Activated CD8-positive, alpha-beta T cell treated with anti-CD3 and anti-CD28 coated beads for 36 hours (primary cell): Measurements from ENCODE around the gene ZNF597. TPM values are rescaled to one million over a fixed set of nuclear protein-coding genes. Genes with fewer than 3 reads are reported as not detected.
A peak's percentile ranks its signal among the peaks of the same experiment; 100 is the strongest.

Experiments used
- ATAC-seq: fragments of 200-7000 bp; cut with Tn5 transposase; one replicate; pipeline ENCODE4 v1.10.0; 2021; ENCODE audit warnings: mild to moderate bottlenecking, moderate library complexity
- CTCF ChIA-PET: fragments of 350-600 bp; sonication (Branson Sonifier 250); formaldehyde crosslinking; loops from one replicate; lab custom pipeline; 2021; ENCODE audit warnings: antibody characterized with exemption; lab: Charles Lee
- POLR2A ChIA-PET: fragments of 350-600 bp; sonication (Branson Sonifier 250); formaldehyde crosslinking; loops from one replicate; lab custom pipeline; 2021; ENCODE audit warnings: antibody characterized with exemption; lab: Charles Lee
- DNase-seq: peaks from one replicate; pipeline ENCODE4 v3.0.0-alpha.2; 2020
- H3K27ac Mint-ChIP-seq: one replicate; pipeline ENCODE4 v1.8.0; 2021; ENCODE audit warnings: mild to moderate bottlenecking, mixed read lengths
- H3K27me3 Mint-ChIP-seq: one replicate; pipeline ENCODE4 v1.8.0; 2021; ENCODE audit warnings: mixed read lengths
- H3K36me3 Mint-ChIP-seq: one replicate; pipeline ENCODE4 v1.8.0; 2021; ENCODE audit warnings: low read depth, mixed read lengths
- H3K4me1 Mint-ChIP-seq: one replicate; pipeline ENCODE4 v1.8.0; 2021; ENCODE audit warnings: low read depth, mixed read lengths
- H3K4me3 Mint-ChIP-seq: one replicate; pipeline ENCODE4 v1.8.0; 2021; ENCODE audit warnings: mild to moderate bottlenecking, moderate library complexity, mixed read lengths
- H3K9me3 Mint-ChIP-seq: one replicate; pipeline ENCODE4 v1.8.0; 2021; ENCODE audit warnings: mixed read lengths
- intact Hi-C: fragments of 100-400 bp; cut with micrococcal nuclease; formaldehyde crosslinking; loops from one replicate; pipeline ENCODE4 v1.10.0; 2022
- total RNA-seq, 2 experiments: library from RNA; stranded (reverse); gene quantifications; one replicate each; pipeline ENCODE4 v1.2.3, GENCODE V29; 2021
- TF ChIP-seq, protein P1 (sequence below): fragments of 200-600 bp; IDR thresholded peaks from one replicate; pipeline ENCODE4 v1.8.0; 2022; ENCODE audit warnings: antibody characterized with exemption, mild to moderate bottlenecking

Gene ZNF597
- total RNA-seq, 2 experiments from 2014 or later = 1.6 to 1.8 TPM

- no peaks in the 10 kb centered on the region for H3K9me3 Mint-ChIP-seq
- ATAC-seq = no peak
- H3K27ac Mint-ChIP-seq = no peak overlapping the region
- no peak for DNase-seq
- POLR2A ChIA-PET = interaction anchor here (0.9 kb wide), 1 partner anchor 15 kb away, joined by 3 read pairs; no protein-coding TSS in a partner anchor
- peaks cover 8% of the 10 kb centered on the region for H3K4me1 Mint-ChIP-seq
- CTCF ChIA-PET = no interaction called here
- H3K36me3 Mint-ChIP-seq = peaks cover 23% of the 10 kb centered on the region
- no peak overlapping the region for H3K4me3 Mint-ChIP-seq
- no peaks in the 10 kb centered on the region for H3K27me3 Mint-ChIP-seq
- intact Hi-C loops = no loop called here
- TF ChIP-seq, protein P1, sequence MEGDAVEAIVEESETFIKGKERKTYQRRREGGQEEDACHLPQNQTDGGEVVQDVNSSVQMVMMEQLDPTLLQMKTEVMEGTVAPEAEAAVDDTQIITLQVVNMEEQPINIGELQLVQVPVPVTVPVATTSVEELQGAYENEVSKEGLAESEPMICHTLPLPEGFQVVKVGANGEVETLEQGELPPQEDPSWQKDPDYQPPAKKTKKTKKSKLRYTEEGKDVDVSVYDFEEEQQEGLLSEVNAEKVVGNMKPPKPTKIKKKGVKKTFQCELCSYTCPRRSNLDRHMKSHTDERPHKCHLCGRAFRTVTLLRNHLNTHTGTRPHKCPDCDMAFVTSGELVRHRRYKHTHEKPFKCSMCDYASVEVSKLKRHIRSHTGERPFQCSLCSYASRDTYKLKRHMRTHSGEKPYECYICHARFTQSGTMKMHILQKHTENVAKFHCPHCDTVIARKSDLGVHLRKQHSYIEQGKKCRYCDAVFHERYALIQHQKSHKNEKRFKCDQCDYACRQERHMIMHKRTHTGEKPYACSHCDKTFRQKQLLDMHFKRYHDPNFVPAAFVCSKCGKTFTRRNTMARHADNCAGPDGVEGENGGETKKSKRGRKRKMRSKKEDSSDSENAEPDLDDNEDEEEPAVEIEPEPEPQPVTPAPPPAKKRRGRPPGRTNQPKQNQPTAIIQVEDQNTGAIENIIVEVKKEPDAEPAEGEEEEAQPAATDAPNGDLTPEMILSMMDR = no peak
Observed at GRCh38 chr16:3484318-3485096, 41.2 kb upstream of the ZNF597 start.

DNA sequence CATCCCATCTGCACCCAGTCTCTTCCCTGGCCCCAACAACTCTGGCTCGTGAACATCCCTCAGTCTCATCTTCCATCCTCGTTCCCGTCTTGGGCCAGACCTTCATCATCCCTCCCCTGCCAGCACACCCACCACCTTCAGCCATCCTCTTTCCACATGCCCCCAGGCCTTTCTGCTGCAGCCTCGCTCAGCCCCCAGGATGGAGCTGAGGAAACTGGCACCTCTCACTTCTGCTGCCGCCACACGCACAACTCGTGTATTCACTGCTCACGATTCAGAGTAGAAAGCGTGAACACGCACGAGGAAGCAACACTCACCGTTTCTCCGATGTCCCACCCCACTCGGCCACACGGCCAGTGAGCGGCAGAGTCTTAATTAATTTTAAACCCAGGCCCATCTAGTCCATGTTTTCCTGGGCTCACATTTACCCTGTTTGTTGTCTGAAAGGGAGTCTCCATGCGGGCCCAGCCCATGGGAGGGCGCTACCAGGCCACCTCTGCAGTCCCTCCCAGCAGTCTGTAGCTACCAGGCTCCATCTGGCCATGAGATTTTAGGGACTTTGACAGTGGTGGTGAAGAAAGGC lies 39.4 kb upstream of the ZNF597 start:
- ChIA-PET POLR2A (no interaction called here), CTCF (no interaction called here)
- no peak overlapping the region for H3K4me3 Mint-ChIP-seq
- TF ChIP-seq, protein P1 = no peak
- H3K36me3 Mint-ChIP-seq = peaks cover 31% of the 10 kb centered on the region
- H3K9me3 Mint-ChIP-seq = no peaks in the 10 kb centered on the region
- no peak for DNase-seq
- intact Hi-C loops = no loop called here
- no peaks in the 10 kb centered on the region for H3K27me3 Mint-ChIP-seq
- H3K4me1 Mint-ChIP-seq = peaks cover 13% of the 10 kb centered on the region
- H3K27ac Mint-ChIP-seq = peak overlapping the region; percentile 16
- ATAC-seq = no peak

DNA sequence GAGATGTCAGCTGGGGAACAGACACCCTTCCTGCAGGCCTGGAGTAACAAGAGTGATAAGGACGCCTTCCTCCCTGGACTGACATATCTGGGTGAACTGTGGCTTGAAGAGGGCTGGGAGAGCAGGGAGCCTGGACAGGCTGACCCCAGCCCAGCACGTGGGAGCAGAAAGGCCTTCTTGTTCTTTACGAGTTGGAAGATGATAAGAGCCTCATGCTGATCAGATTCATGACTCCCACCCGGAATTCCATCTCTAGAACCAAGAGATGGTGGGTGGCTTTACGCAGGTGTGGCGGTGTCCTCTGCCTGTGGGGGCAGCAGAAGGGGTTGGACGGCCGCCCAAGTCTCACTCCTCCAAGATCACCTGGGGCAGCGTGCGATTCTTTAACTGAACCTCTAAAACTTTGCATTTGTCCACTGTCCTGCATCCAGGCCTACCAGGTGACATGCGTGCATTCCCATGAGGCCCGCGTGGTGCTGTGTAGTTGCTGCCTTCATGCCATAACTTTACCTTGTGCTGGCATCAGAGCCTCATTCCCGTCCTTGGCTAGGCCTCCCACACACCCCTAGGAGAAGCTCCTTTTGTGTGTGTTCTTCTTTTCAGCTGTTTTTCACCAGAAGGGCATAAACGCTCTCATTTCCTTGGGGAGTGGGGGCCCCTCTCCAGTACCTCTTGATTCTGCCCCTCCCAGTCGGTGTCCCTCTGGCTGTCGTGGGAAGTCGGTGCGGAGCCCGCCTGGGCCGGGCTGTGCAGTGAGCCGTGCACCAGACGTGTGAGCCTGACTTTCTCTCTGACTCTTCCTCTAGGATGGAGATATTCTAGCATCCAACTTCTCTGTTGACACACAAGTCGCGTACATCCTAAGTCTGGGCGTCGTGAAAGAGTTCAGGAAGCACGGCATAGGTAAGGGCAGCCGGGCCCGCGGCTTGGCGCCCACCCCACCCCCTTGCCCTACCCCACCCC lies 38.7 kb upstream of the ZNF597 start:
- no peaks in the 10 kb centered on the region for H3K27me3 Mint-ChIP-seq
- H3K4me3 Mint-ChIP-seq = no peak overlapping the region
- ATAC-seq = no peak
- intact Hi-C loops = no loop called here
- H3K4me1 Mint-ChIP-seq = peaks cover 13% of the 10 kb centered on the region
- peak overlapping the region; percentile 38 for H3K27ac Mint-ChIP-seq
- no peaks in the 10 kb centered on the region for H3K9me3 Mint-ChIP-seq
- TF ChIP-seq, protein P1 = no peak
- no peak for DNase-seq
- ChIA-PET POLR2A (no interaction called here), CTCF (no interaction called here)
- peaks cover 31% of the 10 kb centered on the region for H3K36me3 Mint-ChIP-seq

DNA sequence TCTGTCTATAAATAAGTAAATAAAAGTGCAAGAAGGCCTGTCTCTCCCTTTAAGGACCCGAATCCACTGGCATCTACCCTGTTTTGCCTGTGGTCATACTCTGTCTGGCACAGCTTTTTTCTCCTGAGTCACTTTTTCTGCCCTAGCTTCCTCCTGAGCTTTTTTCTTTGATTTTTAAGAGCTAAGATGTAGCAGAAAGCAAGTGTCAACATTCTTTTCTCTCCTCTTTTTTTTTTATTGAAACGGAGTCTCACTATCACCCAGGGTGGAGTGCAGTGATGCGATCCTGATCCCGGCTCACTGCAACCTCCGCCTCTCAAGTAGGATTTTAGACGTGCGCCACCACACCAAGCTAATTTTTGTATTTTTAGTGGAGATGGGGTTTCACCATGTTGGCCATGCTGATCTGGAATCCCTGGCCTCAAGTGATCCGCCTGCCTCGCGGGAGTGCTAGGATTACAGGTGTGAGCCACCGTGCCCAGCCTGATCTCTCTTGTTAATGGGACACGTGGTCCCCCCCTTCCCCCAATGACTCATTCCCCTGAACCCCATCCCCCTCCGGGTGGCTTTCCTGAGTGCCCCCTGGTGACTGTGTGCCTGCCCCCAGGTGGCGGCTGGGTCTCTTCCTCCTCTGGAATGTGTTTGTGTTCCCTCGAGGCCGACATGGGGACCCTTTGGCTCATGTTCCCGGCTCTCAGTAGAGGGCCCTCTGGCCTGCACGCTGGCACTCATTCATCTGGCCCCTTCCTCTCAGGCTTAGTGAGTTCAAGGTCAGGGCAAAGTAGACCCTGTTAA lies 37.8 kb upstream of the ZNF597 start:
- ChIA-PET POLR2A (no interaction called here), CTCF (no interaction called here)
- Mint-ChIP-seq H3K9me3 (no peaks in the 10 kb centered on the region), H3K36me3 (peaks cover 31% of the 10 kb centered on the region), H3K27me3 (no peaks in the 10 kb centered on the region), H3K27ac (peak overlapping the region; percentile 58), H3K4me1 (peaks cover 13% of the 10 kb centered on the region), H3K4me3 (no peak overlapping the region)
- DNase-seq (no peak), ATAC-seq (no peak)
- intact Hi-C loops = no loop called here
- TF ChIP-seq, protein P1 = no peak
